ENCODE data around the gene FANCD2OS.
"Not testable (repeated sequence)": the region's sequence is repeated elsewhere in the genome, so short reads cannot be mapped to it uniquely, and the experiment has no call there.

FANCD2OS gene

DNA sequence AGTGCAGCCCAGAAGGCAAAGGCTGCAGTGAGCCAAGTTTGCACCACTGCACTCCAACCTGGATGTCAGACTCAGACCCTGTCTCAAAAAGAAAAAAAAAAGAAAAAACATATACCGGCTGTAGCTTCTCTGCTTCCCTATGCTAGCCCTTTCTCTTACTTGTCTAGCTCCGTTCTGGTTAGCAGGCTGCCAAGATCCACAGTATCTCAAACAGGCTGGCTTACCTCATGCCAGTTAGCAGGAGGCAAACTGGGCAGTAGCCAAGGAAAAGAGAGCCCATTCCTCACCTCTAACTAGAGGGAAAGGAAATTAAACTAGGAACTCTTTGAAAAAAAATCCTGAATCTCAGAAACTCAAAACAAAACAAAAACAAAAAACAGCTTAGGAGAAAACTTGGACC, 16.7 kb downstream of the FANCD2OS start:
- not testable (repeated sequence) for DNase-seq

DNA sequence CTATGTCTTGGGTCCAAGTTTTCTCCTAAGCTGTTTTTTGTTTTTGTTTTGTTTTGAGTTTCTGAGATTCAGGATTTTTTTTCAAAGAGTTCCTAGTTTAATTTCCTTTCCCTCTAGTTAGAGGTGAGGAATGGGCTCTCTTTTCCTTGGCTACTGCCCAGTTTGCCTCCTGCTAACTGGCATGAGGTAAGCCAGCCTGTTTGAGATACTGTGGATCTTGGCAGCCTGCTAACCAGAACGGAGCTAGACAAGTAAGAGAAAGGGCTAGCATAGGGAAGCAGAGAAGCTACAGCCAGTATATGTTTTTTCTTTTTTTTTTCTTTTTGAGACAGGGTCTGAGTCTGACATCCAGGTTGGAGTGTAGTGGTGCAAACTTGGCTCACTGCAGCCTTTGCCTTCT, 17.3 kb downstream of the FANCD2OS start:
- not testable (repeated sequence) for DNase-seq

DNA sequence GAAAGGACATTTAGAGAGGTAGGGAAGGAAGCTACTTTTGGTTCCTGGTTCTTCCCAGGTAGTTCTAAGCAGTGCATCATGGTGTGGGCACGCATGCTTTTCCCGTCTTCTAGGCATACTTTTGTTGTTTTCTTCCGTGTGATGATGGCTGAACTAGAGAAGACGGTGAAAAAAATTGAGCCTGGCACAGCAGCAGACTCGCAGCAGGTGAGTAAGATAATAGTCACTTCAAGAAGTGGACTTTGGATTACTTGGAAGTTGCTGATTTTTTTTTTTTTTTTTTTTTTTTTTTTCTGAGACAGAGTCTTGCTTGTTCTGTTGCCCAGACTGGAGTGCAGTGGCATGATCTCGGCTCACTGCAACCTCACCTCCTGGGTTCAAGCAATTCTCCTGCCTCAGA, 17.9 kb downstream of the FANCD2OS start:
- no peak for DNase-seq

DNA sequence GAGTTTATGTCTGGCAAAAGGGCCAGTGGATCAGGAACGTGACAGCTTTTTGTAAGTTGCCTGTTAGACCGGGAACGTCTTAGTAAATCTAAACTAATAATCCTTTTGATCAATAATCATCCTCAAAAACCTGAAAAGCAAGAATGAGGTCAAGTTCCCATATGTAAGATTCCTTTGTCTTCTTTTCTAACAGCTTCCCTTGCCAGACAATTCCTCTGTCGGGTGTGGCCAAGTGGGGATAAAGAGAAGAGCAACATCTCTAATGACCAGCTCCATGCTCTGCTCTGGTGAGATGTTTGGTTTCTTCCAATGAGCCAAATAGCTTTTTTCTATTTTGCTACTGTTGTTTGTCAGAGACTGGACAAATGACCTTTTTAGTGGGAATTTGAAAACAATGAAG, 19.8 kb downstream of the FANCD2OS start:
- DNase-seq: peak; percentile 17

DNA sequence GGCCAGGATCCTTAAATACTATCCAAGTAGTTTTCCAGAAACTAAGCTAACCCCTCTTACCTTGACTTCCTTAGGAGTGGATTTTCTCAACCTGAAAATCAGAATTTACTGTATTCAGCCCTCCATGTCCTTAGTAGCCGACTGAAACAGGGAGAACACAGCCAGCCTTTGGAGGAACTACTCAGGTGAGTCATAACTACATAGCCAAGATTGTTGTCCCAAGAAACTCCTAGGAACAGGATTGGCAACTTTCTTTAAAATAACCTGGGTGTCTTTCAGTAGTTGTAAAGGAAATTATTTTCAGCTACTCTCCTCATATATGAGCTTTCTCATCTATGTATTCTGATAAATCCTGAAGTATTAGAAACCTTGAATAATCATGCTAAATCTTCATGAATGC, 22.3 kb downstream of the FANCD2OS start:
- no peak for DNase-seq

DNA sequence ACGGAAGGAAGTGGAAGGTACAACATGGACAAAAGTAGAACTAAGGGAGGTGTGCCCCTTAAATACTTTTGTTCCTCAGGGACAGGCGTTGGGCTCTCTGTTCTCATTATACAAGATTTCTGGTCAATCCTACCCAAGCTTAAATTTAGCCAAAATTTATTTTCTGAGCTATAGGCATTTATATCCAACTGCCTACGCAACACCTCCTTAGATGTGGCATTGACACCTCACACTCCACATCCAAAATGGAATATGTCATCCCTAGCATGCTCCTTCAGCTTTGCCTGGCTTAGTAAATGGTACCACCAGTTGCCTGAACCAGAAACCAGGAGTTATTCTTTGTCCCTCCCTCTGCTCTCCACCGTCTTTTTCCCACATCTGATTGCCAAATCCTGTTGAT, 26.2 kb downstream of the FANCD2OS start:
- DNase-seq: no peak

DNA sequence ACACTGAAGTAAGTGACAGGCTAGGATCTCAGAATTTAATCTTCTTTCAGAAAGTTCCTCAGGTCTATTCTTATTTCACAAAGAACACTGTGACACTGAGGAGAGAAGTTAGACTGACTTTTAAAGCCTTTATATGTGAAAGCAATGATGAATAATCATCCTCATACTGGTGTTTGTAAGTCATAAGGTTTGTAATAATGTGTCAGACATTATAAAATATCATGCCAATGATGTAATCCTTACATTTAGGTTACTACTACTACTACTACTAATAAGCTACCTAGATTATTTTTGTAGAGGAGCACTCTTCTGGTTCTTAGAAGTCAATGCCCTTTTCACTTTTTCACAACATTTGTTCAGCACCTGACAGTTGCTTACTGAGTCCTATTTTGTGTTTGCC, 33.4 kb downstream of the FANCD2OS start:
- DNase-seq: no peak

DNA sequence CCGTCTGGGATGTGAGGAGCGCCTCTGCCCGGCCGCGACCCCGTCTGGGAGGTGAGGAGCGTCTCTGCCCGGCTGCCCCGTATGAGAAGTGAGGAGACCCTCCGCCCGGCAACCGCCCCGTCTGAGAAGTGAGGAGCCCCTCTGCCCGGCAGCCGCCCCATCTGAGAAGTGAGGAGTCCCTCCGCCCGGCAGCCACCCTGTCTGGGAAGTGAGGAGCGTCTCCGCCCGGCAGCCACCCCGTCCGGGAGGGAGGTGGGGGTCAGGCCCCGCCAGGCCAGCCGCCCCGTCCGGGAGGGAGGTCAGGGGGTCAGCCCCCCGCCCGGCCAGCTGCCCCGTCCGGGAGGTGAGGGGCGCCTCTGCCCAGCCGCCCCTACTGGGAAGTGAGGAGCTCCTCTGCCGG, 38.0 kb downstream of the FANCD2OS start:
- not testable (repeated sequence) for DNase-seq

DNA sequence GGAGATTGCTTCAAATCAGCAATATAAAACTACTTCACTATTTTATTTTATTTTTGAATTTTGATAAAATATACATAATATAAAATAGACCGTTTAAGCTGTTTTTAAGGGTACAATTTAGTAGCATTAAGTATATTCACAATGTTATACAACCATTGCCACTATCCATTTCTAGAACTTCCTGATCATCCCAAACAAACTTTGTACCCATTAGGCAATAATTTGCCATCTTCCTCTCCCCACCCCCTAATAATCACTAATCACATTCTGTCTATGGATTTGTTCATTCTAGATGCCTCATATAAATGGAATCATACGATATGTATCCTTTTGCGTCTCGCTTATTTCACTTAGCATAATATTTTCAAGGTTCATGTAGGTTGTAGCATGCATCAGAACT, 53.0 kb downstream of the FANCD2OS start:
- no peak for DNase-seq
